Measurements from ENCODE around the gene ERICH4. TPM values are rescaled to one million over a fixed set of nuclear protein-coding genes. Genes with fewer than 3 reads are reported as not detected.

Gene ERICH4
- total and polyA plus RNA-seq, 3 donors from 2014 or later: 0.61 to 1.8 TPM; not detected in 1

DNA sequence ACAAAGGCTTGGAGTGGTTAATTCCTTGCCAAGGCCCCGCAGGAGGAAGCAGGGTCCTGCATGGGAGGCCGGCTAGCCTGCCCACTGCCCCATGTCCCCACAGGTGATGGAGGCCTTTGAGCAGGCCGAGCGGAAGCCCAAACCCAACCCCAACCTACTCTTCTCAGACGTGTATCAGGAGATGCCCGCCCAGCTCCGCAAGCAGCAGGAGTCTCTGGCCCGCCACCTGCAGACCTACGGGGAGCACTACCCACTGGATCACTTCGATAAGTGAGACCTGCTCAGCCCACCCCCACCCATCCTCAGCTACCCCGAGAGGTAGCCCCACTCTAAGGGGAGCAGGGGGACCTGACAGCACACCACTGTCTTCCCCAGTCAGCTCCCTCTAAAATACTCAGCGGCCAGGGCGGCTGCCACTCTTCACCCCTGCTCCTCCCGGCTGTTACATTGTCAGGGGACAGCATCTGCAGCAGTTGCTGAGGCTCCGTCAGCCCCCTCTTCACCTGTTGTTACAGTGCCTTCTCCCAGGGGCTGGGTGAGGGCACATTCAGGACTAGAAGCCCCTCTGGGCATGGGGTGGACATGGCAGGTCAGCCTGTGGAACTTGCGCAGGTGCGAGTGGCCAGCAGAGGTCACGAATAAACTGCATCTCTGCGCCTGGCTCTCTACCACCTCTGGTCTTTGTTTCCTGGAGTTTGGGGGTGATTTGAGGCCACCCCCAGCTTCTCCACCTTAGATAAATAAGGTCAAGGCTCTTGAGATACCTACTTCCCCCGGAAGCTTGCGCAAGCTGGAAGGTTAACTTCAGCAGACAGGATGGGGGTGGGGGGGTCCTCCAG is 18.4 kb upstream of the ERICH4 start:
- H3K4me3 ChIP-seq: no peak overlapping the region
- intact Hi-C loops (cut with DNase I; ENCODE audit: low total_unique reads): no loop called here

DNA sequence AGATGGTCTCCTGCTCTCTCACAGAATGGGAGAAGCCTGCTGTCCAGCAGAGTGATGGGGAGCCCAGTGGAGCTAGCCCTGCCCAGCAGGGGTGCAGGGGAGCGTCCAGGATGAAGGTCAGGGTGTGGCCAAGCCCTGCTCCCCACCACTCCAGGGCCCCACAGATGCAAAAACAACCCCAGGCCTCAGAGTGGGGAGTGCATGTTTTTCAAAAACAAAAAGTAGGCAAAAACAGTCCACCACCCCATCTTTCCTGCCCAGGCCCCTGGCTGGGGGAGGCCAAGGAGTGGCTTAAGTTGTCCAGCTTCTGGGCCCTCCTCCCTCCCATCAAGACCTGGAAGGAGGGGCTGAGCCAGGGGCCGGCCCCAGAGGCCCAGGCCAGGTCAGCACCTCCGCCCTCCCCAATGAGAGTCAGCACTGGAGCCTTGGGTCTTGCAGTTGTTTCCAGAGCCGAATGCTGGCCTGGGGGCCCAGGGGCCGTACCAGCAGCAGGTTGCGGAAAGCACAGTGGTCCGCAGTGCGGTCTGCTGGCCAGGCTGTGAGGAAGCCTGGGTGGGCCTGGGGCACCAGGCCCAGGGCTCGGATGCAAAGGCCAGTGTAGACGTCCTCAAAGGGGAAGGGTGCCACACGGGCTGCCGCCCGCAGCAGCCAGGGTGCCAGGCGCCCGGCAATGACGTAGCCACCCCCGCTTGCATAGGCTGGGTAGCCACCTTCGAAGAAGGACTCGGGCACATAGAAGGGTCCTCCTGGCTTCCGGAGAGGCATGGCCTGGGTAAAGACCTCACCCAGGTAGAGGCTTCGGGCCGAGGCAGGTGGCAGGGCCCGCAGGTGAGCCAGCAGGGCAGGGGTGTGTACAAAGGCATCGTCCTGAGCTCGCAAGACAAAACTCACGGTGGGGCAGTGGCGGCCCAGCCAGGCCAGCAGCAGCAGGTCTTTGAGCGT is 17.5 kb upstream of the ERICH4 start:
- intact Hi-C loops (cut with DNase I; ENCODE audit: low total_unique reads): no loop called here
- Histone ChIP-seq H3K27ac (no peak overlapping the region), H3K27me3 (no peaks in the 10 kb centered on the region), H3K4me1 (peaks cover 14% of the 10 kb centered on the region), H3K4me3 (no peak overlapping the region), H3K9me3 (no peaks in the 10 kb centered on the region), H3K36me3 (ENCODE audit: low read depth, missing control alignments) (no peaks in the 10 kb centered on the region)
- TF ChIP-seq CTCF (IDR thresholded peaks at IDR 0.05): no peak
- TF ChIP-seq POLR2A (IDR thresholded peaks at IDR 0.05): no peak
- 93 to 94% methylated on average over 18 to 28 of the region's 28 CpGs for WGBS, 2 donors
- DNase-seq: no peak

More for the DNA sequence above, 18.4 kb upstream of the ERICH4 start:
- Histone ChIP-seq H3K4me1 (peaks cover 14% of the 10 kb centered on the region), H3K36me3 (ENCODE audit: low read depth, missing control alignments) (no peaks in the 10 kb centered on the region), H3K9me3 (no peaks in the 10 kb centered on the region), H3K27me3 (no peaks in the 10 kb centered on the region), H3K27ac (no peak overlapping the region)
- WGBS, 2 donors: 87% methylated on average over 17 to 21 of the region's 21 CpGs
- TF ChIP-seq CTCF (IDR thresholded peaks at IDR 0.05): no peak
- TF ChIP-seq POLR2A (IDR thresholded peaks at IDR 0.05): no peak
- DNase-seq: no peak

- Histone ChIP-seq H3K36me3 (ENCODE audit: low read depth, missing control alignments) (no peaks in the 10 kb centered on the region), H3K4me1 (peaks cover 14% of the 10 kb centered on the region), H3K27me3 (no peaks in the 10 kb centered on the region), H3K27ac (peak overlapping the region in 1 of 2 donors; percentile 69), H3K4me3 (no peak overlapping the region), H3K9me3 (no peaks in the 10 kb centered on the region)
- intact Hi-C loops (cut with DNase I; ENCODE audit: low total_unique reads): no loop called here
- 88 to 91% methylated on average over 19 to 36 of the region's 36 CpGs for WGBS, 2 donors
- no peak for DNase-seq
- TF ChIP-seq POLR2A (IDR thresholded peaks at IDR 0.05) (no peak), CTCF (IDR thresholded peaks at IDR 0.05) (no peak)
These were observed 16.7 kb upstream of the ERICH4 start for GRCh38 chr19:41426116-41426841.

DNA sequence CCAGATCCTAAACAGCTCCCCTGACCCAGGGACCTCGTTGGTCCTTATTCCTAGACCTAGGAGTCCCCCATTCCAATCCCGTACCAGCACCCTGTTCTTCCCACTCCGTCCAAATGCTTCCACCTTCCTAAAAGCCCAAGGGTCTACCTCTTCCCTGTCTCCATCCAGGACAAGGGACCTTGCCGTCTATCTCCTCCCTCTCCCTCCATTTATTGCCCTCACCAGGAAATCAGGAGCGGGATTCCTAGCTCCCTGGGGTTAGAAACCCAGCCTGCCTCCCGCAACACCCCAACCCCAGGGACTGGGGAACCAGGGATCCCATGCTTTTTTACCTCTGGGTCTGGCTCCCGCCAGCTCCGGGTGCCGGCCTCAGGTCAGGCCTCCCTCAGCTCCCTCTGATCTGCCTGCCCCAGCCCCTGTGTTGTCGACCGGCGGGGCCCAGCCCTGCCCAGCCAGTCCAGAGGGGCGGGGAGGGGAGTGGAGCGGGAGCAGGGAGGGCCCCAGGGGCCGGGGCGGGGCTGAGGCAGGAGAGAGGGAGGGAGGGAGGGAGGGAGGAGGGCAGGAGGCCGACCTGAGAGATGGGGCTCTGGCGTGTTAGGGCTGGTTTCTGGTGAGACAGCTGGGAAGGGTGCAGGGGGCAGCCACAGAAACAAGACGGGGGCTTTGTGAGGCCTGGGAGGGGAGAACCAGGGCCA is 15.9 kb upstream of the ERICH4 start, which contains the start of gene B3GNT8:
Gene B3GNT8 (minus strand): TSS at position 423 of the 695 bp plus-strand sequence. CDS start 596 bp downstream, outside the sequence.
- intact Hi-C loops (cut with DNase I; ENCODE audit: low total_unique reads): no loop called here
- WGBS, 2 donors: 42 to 47% methylated on average over 18 to 19 of the region's 19 CpGs

More for the DNA sequence above, 15.9 kb upstream of the ERICH4 start, which contains the start of gene B3GNT8:
- H3K9me3 ChIP-seq: no peaks in the 10 kb centered on the region
- no peak within 1 kb of the TSS for H3K4me3 ChIP-seq
- no peaks in the 10 kb centered on the region for H3K36me3 ChIP-seq (ENCODE audit: low read depth, missing control alignments)
- H3K4me1 ChIP-seq: peaks cover 14% of the 10 kb centered on the region
- no peaks in the 10 kb centered on the region for H3K27me3 ChIP-seq
- peak; percentile 66 for DNase-seq
- TF ChIP-seq POLR2A (IDR thresholded peaks at IDR 0.05): no peak
- no peak for TF ChIP-seq CTCF (IDR thresholded peaks at IDR 0.05)
- peak within 1 kb of the TSS; percentile 13 to 69 for H3K27ac ChIP-seq
